GM20000 (cell line): ENCODE results near the gene SLC35G3.

Experiments
- DNase-seq: peaks from one replicate; pipeline ENCODE4 v3.0.0; 2012; ENCODE audit warnings: low spot score
- CTCF ChIP-seq: IDR thresholded peaks from 2 replicates; pipeline ENCODE4 v1.5.1; 2012; ENCODE audit warnings: mild to moderate bottlenecking, control low read depth; ENCODE audit errors: extremely low read depth, missing control alignments

The SLC35G3 gene

GRCh38 chr17:35163886-35164285 lies 30.3 kb downstream of the SLC35G3 start:
- DNase-seq, result no peak
- no peak for TF ChIP-seq CTCF

GRCh38 chr17:35162755-35163154 lies 31.4 kb downstream of the SLC35G3 start:
- TF ChIP-seq CTCF, result no peak
- DNase-seq, result no peak

GRCh38 chr17:35161281-35161761 lies 32.9 kb downstream of the SLC35G3 start:
- TF ChIP-seq CTCF, result no peak
- DNase-seq, result no peak

GRCh38 chr17:35160354-35161201 lies 33.6 kb downstream of the SLC35G3 start:
- no peak for TF ChIP-seq CTCF
- no peak for DNase-seq

GRCh38 chr17:35159940-35160339 lies 34.3 kb downstream of the SLC35G3 start:
- DNase-seq, result no peak
- TF ChIP-seq CTCF, result no peak

- TF ChIP-seq CTCF, result no peak
- no peak for DNase-seq
These were observed 38.9 kb downstream of the SLC35G3 start for GRCh38 chr17:35155246-35155645.

GRCh38 chr17:35154196-35155165 lies 39.7 kb downstream of the SLC35G3 start:
- no peak for TF ChIP-seq CTCF

More at GRCh38 chr17:35154196-35155165, 39.7 kb downstream of the SLC35G3 start:
- no peak for DNase-seq
